ENCODE data around the gene TMEM121B.

TMEM121B gene

DNA sequence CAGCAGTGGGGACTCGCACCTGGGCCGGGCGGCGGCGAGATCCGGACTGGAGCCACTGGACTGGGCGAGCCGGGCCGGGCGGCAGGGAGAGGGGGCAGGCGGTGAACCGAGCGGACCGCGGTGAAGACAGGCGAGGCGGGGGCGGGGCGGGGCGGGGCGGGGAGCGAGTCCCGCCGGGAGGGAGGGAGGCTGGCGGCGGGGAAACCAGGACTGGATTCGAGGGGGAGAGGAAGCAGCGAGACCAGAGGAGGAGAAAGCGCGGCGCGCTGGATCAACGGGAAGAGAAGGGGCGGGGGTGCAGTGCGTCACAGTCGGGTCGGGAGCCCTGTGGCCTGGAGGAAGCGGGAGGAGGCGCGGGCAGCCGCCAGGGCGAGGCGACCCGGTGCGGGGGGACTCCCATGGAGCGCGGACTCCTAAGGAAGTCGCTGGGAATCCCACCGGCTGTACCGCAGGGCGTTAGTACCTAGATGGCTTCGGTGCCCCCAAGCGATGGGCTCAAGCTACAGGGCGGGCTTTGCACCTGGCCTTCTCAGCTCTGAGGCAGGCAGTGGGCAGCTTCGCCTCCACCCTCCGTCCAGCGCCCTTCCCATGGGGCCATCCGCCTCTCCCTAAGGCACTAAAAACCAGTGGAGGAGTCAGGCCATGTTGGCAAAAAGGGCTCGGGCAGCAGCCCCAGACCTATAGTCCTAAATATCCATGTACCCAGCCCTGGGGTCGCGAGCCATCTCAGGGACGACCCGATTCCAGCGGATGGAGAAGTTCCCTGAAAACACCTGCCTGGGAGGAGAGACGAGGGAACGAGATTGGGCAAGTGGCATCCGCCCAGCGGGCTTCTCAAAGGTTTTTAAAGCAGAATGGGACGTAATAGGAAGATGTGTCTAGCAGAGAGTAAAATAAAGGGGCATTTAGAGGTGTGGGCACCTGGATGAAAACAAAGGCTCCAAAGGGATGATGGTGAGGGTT, at the start of gene TMEM121B:
TMEM121B (minus strand) TSS at position 128 of the 963 bp plus-strand sequence. CDS start 233 bp downstream, outside the sequence.
- peak within 1 kb of the TSS; percentile 29 for H3K4me3 ChIP-seq (ENCODE audit: low read depth, low read length)
- DNase-seq (ENCODE audit: low read depth, low spot score) = peak; percentile 39
- in situ Hi-C loops (cut with HindIII; ENCODE audit: low sequenced_read_pairs) = no loop called here
- TF ChIP-seq, protein P1, sequence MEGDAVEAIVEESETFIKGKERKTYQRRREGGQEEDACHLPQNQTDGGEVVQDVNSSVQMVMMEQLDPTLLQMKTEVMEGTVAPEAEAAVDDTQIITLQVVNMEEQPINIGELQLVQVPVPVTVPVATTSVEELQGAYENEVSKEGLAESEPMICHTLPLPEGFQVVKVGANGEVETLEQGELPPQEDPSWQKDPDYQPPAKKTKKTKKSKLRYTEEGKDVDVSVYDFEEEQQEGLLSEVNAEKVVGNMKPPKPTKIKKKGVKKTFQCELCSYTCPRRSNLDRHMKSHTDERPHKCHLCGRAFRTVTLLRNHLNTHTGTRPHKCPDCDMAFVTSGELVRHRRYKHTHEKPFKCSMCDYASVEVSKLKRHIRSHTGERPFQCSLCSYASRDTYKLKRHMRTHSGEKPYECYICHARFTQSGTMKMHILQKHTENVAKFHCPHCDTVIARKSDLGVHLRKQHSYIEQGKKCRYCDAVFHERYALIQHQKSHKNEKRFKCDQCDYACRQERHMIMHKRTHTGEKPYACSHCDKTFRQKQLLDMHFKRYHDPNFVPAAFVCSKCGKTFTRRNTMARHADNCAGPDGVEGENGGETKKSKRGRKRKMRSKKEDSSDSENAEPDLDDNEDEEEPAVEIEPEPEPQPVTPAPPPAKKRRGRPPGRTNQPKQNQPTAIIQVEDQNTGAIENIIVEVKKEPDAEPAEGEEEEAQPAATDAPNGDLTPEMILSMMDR (IDR thresholded peaks at IDR 0.05; ENCODE audit: low read depth, low read length) = no peak

DNA sequence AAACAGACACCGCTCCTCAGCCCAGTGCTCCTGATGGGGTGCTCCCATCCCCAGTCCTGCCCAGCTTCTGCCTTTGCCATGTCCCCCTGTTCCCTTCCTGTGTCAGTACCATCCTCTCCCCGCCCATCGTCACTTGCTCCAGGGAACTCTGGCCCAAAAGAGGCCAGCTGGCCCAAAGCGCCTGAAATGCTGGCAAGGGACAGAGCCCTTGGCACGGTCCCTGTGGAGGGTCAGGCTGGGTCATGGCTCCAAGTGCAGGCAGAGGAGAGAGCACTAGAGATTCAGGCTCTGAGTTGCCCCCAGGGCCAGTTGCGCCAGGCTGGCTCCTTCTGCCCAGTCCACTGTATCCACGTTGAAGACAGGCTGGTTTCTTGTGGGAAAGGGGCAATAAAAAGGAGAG, 46.3 kb upstream of the TMEM121B start:
- H3K4me3 ChIP-seq (ENCODE audit: low read depth, low read length) = no peak overlapping the region
- in situ Hi-C loops (cut with HindIII; ENCODE audit: low sequenced_read_pairs) = no loop called here
- DNase-seq (ENCODE audit: low read depth, low spot score) = no peak
- TF ChIP-seq, protein P1 (IDR thresholded peaks at IDR 0.05; ENCODE audit: low read depth, low read length) = no peak

DNA sequence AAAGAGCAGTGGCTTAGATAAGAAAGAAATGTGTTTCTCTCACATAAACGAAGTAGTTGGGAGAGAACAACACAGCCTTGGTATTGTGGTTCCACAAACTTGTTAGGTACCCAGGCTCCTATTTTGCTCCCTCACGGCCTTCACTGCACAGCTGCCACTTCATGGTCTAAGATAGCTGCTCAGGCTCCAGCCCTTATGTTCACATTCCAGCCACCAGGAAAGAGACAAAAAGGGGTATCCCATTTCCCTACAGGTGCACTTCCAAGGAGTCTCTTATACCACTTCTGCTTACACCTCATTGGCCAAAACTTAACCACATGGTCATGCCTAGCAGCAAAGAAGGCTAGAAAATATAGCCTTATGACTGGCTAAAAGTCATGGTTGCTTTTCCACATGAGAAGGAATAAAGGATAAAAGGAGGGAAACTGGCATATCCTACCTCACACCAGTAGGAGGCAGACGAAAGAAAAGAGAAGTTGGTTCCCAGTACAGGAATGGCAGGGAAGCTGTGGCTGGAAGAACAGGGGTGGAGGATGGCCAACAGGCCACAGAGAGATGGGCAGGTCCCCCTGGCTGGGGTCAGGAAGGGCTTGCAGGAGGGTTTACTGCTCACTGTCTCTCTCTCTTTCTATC, 43.3 kb upstream of the TMEM121B start:
- H3K4me3 ChIP-seq (ENCODE audit: low read depth, low read length) = no peak overlapping the region
- TF ChIP-seq, protein P1 (IDR thresholded peaks at IDR 0.05; ENCODE audit: low read depth, low read length) = peak; percentile 24
- in situ Hi-C loops (cut with HindIII; ENCODE audit: low sequenced_read_pairs) = no loop called here
- DNase-seq (ENCODE audit: low read depth, low spot score) = no peak

DNA sequence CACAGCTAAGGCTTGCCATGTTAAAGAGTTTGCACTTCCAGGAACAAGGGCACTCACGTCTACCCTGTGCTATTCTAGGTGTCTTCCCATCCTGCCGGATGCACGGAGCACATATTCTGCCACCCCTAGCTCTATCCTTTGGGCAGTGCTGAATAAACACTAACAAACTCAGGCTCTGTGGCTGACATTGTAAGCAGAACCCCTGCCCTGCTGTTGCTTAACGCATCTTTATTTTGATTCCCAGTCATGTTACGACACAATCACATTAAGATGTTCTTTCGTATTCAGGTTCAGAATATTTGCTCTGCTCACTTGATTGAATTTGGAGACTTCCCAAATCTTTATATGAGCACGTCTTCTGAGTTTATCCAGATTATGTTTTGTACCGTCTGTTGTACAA, 41.6 kb upstream of the TMEM121B start:
- in situ Hi-C loops (cut with HindIII; ENCODE audit: low sequenced_read_pairs) = no loop called here

DNA sequence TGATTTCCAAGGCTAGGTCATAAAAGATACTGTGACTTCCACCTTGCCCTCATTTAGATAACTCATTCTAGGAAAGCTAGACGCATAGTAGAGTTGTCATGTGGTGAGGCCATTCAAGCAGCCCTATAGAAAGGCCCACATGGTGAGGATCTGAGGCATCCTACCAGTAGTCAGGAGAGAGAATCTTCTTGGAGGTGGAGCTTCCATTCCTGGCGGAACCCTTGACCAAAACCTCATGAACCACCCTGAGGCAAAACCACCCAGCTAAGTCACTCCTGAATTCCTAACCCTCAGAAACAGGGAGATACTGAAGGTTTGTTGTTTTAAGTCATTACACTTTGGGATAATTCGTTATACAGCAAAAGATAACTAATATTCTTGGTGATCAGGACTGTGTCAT, 40.8 kb upstream of the TMEM121B start:
- DNase-seq (ENCODE audit: low read depth, low spot score) = no peak
- H3K4me3 ChIP-seq (ENCODE audit: low read depth, low read length) = no peak overlapping the region
- in situ Hi-C loops (cut with HindIII; ENCODE audit: low sequenced_read_pairs) = no loop called here
- TF ChIP-seq, protein P1 (IDR thresholded peaks at IDR 0.05; ENCODE audit: low read depth, low read length) = no peak

More for the DNA sequence above, 41.6 kb upstream of the TMEM121B start:
- TF ChIP-seq, protein P1 (IDR thresholded peaks at IDR 0.05; ENCODE audit: low read depth, low read length) = no peak
- DNase-seq (ENCODE audit: low read depth, low spot score) = no peak
- no peak overlapping the region for H3K4me3 ChIP-seq (ENCODE audit: low read depth, low read length)

DNA sequence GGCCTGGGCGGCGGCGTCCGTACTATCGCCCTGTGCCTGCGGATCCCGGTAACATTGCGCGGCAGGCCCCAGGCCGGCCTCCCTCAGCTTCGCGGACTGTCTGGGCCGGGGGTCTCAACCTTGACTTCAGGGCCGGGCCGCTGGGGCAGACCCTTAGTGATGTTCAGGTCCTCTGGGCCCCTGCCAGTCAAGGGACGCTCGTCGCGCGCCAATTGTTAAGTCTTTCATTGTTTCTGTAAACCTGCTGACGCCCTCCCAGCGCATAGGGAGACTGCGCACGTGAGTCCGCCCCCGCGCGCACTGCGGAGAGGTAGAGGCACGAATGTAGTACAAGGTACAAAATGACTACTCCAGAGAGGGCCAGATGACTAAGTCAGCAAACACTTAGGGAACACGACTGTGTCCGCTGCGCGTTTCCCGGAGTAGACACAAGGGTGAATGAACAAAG, 38.4 kb upstream of the TMEM121B start:
- DNase-seq (ENCODE audit: low read depth, low spot score) = peak; percentile 56
- TF ChIP-seq, protein P1 (IDR thresholded peaks at IDR 0.05; ENCODE audit: low read depth, low read length) = no peak
- H3K4me3 ChIP-seq (ENCODE audit: low read depth, low read length) = peak overlapping the region; percentile 65
- in situ Hi-C loops (cut with HindIII; ENCODE audit: low sequenced_read_pairs) = no loop called here
